CD4-positive, alpha-beta T cell treated with Interleukin-15 for 4 hours (primary cell): ENCODE results near the gene RIN1.
A peak's percentile ranks its signal among the peaks of the same experiment; 100 is the strongest.
"Not testable (repeated sequence)": the region's sequence is repeated elsewhere in the genome, so short reads cannot be mapped to it uniquely, and the experiment has no call there.

Experiments used
- DNase-seq: peaks from one replicate; pipeline ENCODE4 v3.0.0-alpha.2; 2020; ENCODE audit warnings: low spot score

The RIN1 gene

DNA sequence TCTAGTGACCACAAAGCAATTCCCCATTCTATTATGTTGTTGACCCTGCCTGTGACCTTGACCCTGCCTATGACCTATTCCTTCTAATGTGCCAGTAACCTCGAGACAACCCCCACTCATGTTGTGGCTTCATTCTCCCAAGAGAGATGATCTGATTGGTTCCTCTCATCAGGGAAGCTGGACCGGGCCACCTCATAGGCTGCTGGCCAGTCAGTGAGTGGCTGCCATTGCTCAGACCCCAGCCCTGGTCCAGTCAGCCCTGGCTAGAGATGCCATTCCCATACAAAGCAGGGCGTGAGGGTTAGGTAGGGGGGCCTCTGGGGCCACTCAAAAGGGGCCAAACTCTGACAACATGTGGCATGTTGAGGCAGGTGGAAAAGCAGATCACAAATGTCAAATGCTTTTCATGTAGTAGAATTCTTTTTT is 23.4 kb upstream of the RIN1 start:
- no peak for DNase-seq

- not testable (repeated sequence) for DNase-seq
These were observed 14.5 kb upstream of the RIN1 start for GRCh38 chr11:66350560-66351235.

GRCh38 chr11:66349084-66349386 is 12.8 kb upstream of the RIN1 start:
- no peak for DNase-seq

GRCh38 chr11:66347425-66348276 is 11.4 kb upstream of the RIN1 start, which contains the start of gene B4GAT1:
Gene B4GAT1 (minus strand): TSS chr11:66347629. CDS start chr11:66347545, 84 bp downstream.
- peak; percentile 82 for DNase-seq

DNA sequence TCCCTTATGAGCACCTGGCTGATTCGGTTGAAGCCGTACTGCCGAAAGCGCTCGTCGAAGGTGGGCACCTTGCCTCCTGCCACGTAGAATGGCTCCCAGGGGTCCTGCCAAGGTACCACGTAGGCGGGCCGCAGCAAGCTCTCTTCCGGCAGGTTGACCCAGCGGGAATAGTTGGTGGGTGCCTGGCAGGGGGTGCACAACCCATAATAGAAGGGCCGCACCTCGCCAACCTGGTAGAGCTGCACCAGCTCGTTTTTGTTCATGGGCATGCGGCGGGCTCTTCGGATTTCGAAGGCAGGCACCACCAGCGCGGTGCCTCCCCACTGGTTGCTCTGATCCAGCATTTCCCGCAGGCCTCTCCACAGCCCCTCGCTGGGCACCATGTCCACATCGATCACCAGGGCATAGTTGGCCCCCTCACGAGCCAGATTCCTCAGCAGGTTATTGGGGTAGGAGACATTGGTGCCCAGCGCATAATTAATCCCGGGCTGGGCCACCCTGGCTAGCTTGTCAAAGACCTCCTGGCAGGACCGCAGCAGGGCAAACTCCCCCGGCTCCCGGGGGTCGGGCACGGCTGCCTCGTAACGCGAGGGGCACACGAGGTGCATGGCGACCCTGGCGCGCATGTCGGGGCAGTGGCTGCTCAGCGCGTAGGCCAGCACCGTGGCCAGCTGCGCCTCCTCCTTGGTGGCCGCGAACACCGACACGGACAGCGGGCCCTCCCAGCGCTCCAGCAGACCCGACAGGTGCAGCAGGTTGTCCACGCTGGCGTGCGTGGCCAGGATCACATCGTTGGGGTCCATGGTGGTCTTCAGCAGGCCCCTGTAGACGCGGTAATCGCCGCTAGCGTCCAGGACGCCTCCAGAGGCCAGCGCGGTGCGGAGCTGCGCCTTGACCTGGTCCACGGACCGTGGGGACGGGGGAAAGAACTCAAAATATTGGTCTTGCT is 10.5 kb upstream of the RIN1 start:
- no peak for DNase-seq

DNA sequence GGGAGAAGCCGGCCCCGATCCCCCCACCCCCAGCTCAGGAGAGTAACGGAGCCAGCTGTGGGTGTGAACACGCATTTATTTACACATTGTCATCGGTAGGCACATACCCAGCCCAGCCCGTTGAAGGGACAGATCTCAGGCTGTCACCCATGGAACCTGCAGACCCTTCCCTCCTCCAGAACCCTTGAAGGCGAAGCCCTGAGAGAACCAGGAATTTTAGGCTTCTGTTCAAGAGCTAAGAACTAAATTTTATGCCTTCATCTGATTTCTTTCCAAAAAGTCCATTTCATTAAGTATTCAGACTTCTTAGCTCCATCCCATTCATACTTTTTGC is 9.0 kb upstream of the RIN1 start:
- no peak for DNase-seq

DNA sequence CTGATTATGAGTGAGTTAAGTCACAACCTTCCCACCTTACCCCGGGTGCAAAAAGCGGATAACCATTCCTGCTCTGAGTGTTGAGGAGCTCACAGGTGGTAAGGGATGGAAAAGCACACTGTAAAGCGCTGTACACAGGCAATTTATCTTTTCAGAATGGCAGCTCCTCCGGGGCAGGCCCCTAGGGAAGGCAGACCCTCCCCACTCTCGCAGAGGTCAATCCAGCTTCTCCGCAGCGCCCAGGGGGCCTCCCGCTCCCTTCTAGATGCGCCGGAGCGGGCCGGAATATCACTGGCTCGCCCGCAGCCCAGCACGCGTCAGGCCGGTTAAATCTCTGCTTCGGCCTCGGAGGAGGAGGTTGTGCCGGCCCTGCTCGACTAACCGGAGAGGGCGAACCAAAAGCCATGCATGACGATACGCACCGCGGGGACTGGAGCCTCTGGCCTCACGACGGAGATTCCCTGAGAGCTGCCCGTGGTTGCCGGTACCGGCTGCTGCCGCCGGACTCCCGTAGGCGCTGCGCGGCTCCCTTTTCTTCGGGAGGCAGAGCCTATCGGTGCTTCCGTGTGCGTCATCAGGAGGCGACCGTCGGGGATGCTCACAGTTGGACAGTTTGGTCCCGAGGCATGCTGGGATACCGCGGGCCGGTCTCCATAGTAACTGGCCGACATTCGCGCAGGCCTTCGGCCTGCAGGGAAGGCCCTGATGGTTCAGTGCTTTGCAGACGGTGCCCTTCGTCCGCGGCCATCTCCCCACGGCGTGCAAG is 8.5 kb upstream of the RIN1 start, which contains the start of gene BRMS1:
Gene BRMS1, minus strand, starts transcription at position 555 of the 766 bp plus-strand sequence. CDS start 2,870 bp downstream, outside the sequence.
- DNase-seq: peak; percentile 94

- DNase-seq: no peak
These were observed 6.9 kb upstream of the RIN1 start for GRCh38 chr11:66343176-66343575.

DNA sequence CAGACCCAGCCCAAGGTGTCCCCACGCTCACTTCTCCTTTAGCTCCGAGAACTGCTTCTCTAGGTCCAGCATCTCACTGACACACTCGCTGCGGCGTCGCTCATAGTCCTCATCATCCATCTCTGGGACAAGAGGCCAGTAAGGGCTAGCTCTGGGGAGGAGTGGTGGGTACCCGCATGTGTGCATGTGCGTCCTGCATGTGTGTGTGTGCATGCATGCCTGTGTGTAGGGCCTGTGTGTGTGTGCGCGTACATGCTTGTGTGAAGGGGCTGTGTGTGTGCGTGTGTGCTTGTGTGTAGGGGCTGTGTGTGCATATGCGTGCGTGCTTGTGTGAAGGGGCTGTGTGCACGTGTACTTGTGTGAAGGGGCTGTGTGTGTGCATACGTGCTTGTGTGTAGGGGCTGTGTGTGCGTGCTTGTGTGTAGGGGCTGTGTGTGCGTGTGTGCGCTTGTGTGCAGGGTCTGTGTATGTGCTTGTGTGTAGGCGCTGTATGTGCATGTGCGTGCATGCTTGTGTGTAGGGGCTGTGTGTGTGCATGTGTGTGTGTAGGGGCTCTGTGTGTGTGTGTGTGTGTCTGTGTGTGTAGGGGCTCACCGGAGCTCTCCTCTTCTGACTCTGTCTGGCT is 5.4 kb upstream of the RIN1 start:
- no peak for DNase-seq

- DNase-seq: no peak
These were observed 4.6 kb upstream of the RIN1 start for GRCh38 chr11:66340596-66341501.

GRCh38 chr11:66339686-66340483 is 3.7 kb upstream of the RIN1 start:
- DNase-seq: no peak

DNA sequence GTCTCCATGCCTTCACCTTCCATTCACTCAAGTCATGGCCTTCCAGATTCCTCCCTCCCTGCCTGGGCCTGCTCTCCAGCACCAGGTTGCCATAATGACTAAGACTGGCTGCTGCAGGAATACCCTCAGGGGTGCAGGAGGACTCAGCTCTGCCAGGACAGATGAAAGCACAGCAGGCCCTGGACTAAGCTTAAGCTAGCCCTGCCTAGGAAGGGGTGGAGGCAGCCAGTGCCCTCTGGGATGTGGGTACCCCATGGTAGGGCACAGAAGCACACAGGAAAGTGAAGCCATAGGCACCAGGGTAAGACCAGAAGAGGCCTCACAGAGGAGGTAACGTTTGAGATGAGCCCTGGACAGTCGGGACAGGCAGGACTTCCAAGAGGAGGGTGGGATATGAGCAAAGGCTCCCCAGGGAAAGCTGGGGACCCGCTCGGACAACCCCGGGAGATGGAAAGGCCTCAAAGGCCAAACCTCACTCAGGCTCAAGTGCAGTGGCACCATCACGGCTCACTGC is 3.0 kb upstream of the RIN1 start:
- no peak for DNase-seq

DNA sequence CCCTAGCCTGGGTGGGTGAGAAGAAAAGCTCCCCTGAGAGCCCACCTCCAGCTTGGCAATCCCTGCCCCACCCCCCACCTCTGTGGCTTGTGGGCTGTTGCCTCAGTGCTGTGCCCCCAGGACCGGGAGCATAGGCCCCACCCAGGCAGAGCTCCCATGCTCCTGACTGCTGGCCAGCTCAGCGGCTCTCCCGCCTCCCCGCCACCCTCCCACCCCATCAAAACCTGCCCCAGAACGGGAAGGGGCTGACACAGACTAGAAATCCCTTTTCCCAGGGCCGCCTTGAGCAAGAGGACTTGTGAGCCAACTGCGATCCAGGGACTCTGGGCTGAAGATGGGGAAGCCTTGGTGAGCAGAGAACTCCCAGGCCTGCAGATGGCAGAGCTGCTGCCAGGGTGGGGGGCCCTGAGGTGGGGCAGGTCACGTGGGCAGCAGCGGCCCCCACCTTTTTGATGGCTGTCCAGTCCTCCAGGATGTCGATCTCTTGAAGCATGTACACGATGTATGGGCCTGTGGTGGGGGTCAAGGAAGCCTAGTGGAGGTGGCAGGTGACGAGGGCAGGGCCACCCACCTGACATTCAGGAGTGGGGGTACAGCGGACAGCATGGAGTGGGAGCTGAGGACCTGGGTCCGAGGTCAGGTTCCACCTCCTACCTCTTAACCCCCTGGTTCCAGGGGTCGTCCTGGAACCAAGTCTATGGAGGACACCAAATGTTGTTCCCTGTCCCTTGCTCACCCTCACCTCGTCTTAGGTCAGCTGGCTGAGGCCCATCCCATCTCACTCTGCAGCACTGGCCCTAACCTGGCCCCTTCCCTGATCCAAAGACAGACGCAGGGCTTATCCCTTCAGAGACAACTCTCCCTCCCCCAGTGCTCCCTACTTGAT is 2.3 kb upstream of the RIN1 start:
- DNase-seq: no peak

GRCh38 chr11:66337103-66337899 is 1.1 kb upstream of the RIN1 start:
- no peak for DNase-seq

GRCh38 chr11:66335531-66336233 is 552 bp downstream of the RIN1 start:
- DNase-seq: no peak
